Mesendoderm (in vitro differentiated cells): ENCODE data around the gene ITPA.

Experiments used
- DNase-seq: peaks from one replicate; pipeline ENCODE4 v3.0.0; 2013
- H2AK5ac ChIP-seq: 2 replicates; pipeline ENCODE4 v1.6.1; 2013; ENCODE audit warnings: low read length, inconsistent platforms
- H2BK120ac ChIP-seq: 2 replicates; pipeline ENCODE4 v1.6.1; 2013; ENCODE audit warnings: low read depth, mild to moderate bottlenecking, low read length, moderate library complexity, mixed read lengths
- H2BK15ac ChIP-seq: replicated peaks from 2 replicates; pipeline ENCODE4 v1.6.1; 2013; ENCODE audit warnings: low read depth, mild to moderate bottlenecking, moderate library complexity
- H2BK5ac ChIP-seq: 2 replicates; pipeline ENCODE4 v1.6.1; 2013; ENCODE audit warnings: low read length, inconsistent platforms
- H3K18ac ChIP-seq: 2 replicates; pipeline ENCODE4 v1.6.1; 2013; ENCODE audit warnings: mild to moderate bottlenecking, low read length, mixed read lengths
- H3K23ac ChIP-seq: one replicate; pipeline ENCODE4 v1.6.1; 2013; ENCODE audit warnings: low read length
- H3K27ac ChIP-seq: 2 replicates; pipeline ENCODE4 v1.5.1; 2013; ENCODE audit warnings: low read depth, mild to moderate bottlenecking, inconsistent platforms, low read length, moderate library complexity
- H3K27me3 ChIP-seq: 2 replicates; pipeline ENCODE4 v1.6.1; 2013; ENCODE audit warnings: low read length, control low read depth, mild to moderate bottlenecking, inconsistent platforms; ENCODE audit not compliant: insufficient read depth, poor library complexity
- H3K36me3 ChIP-seq: 2 replicates; pipeline ENCODE4 v1.6.1; 2013; ENCODE audit warnings: low read length, inconsistent platforms; ENCODE audit not compliant: control insufficient read depth, insufficient read depth
- H3K4ac ChIP-seq: one replicate; pipeline ENCODE4 v1.6.1; 2013; ENCODE audit warnings: low read depth, mild to moderate bottlenecking, low read length, moderate library complexity
- H3K4me1 ChIP-seq: 2 replicates; pipeline ENCODE4 v1.6.1; 2013; ENCODE audit warnings: low read depth, low read length, inconsistent platforms; ENCODE audit not compliant: control insufficient read depth
- H3K4me2 ChIP-seq: 2 replicates; pipeline ENCODE4 v1.6.1; 2013; ENCODE audit warnings: low read length
- H3K4me3 ChIP-seq: 2 replicates; pipeline ENCODE4 v1.5.1; 2013; ENCODE audit warnings: mild to moderate bottlenecking, low read length
- H3K56ac ChIP-seq: one replicate; pipeline ENCODE4 v1.6.1; 2013; ENCODE audit warnings: low read length
- H3K79me1 ChIP-seq: 2 replicates; pipeline ENCODE4 v1.6.1; 2013; ENCODE audit warnings: low read length, inconsistent platforms
- H3K79me2 ChIP-seq: 2 replicates; pipeline ENCODE4 v1.6.1; 2013; ENCODE audit warnings: mild to moderate bottlenecking, low read length; ENCODE audit not compliant: control insufficient read depth, insufficient read depth
- H3K9ac ChIP-seq: 2 replicates; pipeline ENCODE4 v1.6.1; 2013; ENCODE audit warnings: low read length, inconsistent platforms
- H4K5ac ChIP-seq: one replicate; pipeline ENCODE4 v1.6.1; 2013; ENCODE audit warnings: low read length
- H4K8ac ChIP-seq: one replicate; pipeline ENCODE4 v1.6.1; 2013; ENCODE audit warnings: low read depth, mild to moderate bottlenecking, control low read depth, low read length, moderate library complexity
- WGBS: extraction: QIAGEN DNeasy Blood & Tissue Kit; methylation state at CpG from one replicate; pipeline ENCODE4 v1.1.7; 2013; ENCODE audit warnings: low lambda C conversion rate, missing lambda C conversion rate; ENCODE audit not compliant: insufficient coverage; ENCODE audit errors: extremely low coverage; 5-methylcytosine and 5-hydroxymethylcytosine counted together

The ITPA gene

DNA sequence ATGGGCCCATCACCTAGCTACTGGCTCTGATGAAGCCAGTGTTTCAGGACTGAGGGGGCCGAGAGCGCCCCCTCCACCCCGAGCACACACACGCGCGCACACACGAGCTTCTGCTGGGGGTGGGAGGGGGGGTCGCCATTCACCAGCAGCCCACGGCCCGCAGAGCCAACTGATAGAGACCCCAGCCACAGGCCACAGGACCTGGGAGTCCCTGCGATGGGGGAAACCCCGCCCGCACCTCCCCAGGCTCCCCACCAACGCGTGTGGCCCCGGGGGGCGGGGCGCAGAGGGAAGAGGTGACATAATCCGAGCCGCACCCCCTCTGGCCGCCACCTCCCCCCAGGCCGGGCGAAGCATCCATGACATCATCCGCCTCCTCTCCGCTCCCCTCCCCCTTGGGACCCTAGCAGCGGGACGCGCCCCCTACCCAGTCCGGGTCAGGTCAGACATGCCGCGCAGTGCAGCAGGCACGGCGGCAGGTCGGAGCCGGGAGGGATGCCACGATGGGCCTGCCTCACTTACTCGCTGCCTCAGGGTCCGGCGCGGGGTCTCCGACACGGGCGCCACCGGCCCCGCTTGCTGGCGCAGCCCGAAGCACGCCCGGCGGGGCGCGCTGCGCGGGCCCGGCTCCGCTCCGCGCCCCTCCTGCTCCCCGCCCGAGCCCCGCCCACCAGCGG, 36.2 kb upstream of the ITPA start, which contains the start of gene LZTS3:
Gene LZTS3 (minus strand): TSS at position 617 of the 677 bp plus-strand sequence. CDS start 6,386 bp downstream, outside the sequence.
- Histone ChIP-seq H4K5ac (no peak within 1 kb of the TSS), H3K27ac (peak within 1 kb of the TSS; percentile 89), H2BK15ac (no peak within 1 kb of the TSS), H2AK5ac (no peak within 1 kb of the TSS), H3K79me1 (no peaks in the 10 kb centered on the region), H4K8ac (no peak within 1 kb of the TSS), H3K27me3 (no peaks in the 10 kb centered on the region), H3K56ac (peak within 1 kb of the TSS; percentile 96), H3K4me2 (peak within 1 kb of the TSS; percentile 75), H3K23ac (peak within 1 kb of the TSS; percentile 68), H2BK120ac (no peak within 1 kb of the TSS), H3K9ac (peak within 1 kb of the TSS; percentile 96), H3K4me1 (peaks cover 4% of the 10 kb centered on the region), H3K18ac (peak within 1 kb of the TSS; percentile 23), H2BK5ac (peak within 1 kb of the TSS; percentile 57), H3K79me2 (no peaks in the 10 kb centered on the region), H3K36me3 (no peaks in the 10 kb centered on the region), H3K4ac (peak within 1 kb of the TSS; percentile 10), H3K4me3 (peak within 1 kb of the TSS; percentile 93)
- DNase-seq: peak; percentile 87
- no CpG with 5 or more reads among the region's 62 CpGs for WGBS

DNA sequence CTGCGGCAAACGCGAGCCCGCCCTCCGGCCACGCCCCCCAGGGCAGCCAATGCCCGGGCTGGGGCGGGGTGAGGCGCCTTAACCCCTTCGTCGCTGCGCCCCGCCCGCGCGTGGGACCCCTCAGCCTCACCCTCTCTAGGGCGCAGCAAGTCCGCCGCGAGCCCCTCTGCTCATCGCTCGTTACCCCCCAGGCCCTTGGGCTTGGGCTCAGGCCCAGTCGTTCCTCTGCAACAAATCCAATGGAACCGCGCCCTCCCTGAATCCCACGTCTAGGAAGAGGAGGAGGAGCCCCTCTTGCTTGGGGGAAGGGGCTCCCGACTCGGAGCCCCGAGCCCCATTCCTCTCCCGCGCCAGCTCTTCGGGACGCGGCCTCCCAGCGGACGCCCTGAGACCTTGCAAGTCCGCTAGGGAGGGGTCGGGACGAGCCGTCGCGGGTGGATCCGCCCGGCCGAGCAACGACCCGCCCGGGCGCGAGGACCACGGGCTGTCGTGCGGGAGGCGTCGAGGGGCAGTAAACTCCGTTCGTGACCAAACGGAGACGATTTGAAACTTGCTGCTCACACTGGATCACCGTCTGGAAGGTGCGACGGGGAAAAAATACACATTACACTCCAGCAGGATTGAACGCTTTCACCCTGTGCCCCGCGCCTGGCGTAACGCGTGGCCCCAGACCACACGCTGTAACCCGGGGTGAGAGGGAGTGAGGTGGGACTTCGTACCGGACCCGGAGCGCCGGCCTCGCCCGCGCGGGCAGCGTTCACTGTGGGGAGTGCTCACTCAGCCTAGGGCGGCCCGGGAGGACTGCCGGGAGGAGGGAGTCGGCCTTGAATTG, 35.5 kb upstream of the ITPA start:
- H3K27ac ChIP-seq: peak overlapping the region; percentile 89
- peak overlapping the region; percentile 23 for H3K18ac ChIP-seq
- H2BK5ac ChIP-seq: peak overlapping the region; percentile 57
- peak overlapping the region; percentile 69 for H3K4me2 ChIP-seq
- no peak overlapping the region for H4K5ac ChIP-seq
- H4K8ac ChIP-seq: no peak overlapping the region
- peak overlapping the region; percentile 96 for H3K56ac ChIP-seq
- peaks cover 2% of the 10 kb centered on the region for H3K4me1 ChIP-seq
- no peaks in the 10 kb centered on the region for H3K36me3 ChIP-seq
- DNase-seq: peak; percentile 93
- no peak overlapping the region for H2BK120ac ChIP-seq
- no peaks in the 10 kb centered on the region for H3K79me1 ChIP-seq
- no peak overlapping the region for H2AK5ac ChIP-seq
- no peaks in the 10 kb centered on the region for H3K27me3 ChIP-seq
- peak overlapping the region; percentile 93 for H3K4me3 ChIP-seq
- no peak overlapping the region for H3K4ac ChIP-seq
- peak overlapping the region; percentile 96 for H3K9ac ChIP-seq
- no CpG with 5 or more reads among the region's 84 CpGs for WGBS
- H3K23ac ChIP-seq: peak overlapping the region; percentile 68
- no peak overlapping the region for H2BK15ac ChIP-seq
- H3K79me2 ChIP-seq: no peaks in the 10 kb centered on the region

DNA sequence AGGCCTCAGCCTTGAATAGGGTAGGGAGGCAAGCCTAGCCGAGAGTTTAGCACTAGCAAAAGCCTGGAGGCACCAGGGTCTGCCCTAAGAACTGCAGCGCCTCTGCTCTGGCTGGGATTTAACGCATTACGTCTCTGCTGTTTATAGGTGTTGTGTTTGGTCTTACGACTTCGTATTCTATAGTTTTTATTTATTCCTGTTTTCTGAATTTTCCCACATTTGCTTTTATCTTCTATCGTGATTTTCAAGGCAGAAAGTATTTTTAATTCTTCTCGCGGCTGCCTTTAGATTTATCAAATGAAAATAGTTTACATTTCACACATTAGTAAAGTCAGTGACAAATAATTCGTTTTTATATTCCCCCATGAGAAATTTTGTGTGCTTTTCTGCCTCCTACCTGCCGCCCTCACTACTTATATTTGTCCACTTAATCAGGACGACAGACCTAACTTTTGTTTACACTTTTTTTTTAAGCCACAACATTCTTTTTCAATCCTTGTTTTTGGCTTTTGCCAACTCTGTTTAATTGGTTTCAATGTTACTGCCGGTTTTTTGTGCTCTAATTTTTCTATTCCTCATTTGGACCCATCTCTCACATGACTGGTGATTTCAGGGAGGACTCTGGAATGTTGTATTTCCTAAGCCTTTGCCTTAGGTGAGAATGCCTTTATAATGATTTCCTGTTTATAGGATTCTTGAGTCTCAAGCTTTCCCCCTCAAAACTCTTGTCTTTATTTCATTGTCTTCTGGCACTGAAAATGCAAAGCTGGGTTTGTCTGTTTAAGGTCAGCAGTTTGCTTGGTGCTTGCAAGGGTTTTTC, 34.6 kb upstream of the ITPA start:
- no peaks in the 10 kb centered on the region for H3K79me2 ChIP-seq
- no peaks in the 10 kb centered on the region for H3K27me3 ChIP-seq
- H3K27ac ChIP-seq: peak overlapping the region; percentile 89
- no peaks in the 10 kb centered on the region for H3K36me3 ChIP-seq
- H3K4ac ChIP-seq: no peak overlapping the region
- H2BK120ac ChIP-seq: no peak overlapping the region
- H3K4me3 ChIP-seq: peak overlapping the region; percentile 93
- peak overlapping the region; percentile 69 for H3K4me2 ChIP-seq
- H3K18ac ChIP-seq: no peak overlapping the region
- H3K4me1 ChIP-seq: peaks cover 2% of the 10 kb centered on the region
- H3K56ac ChIP-seq: peak overlapping the region; percentile 96
- no peaks in the 10 kb centered on the region for H3K79me1 ChIP-seq
- no peak overlapping the region for H2BK15ac ChIP-seq
- H3K9ac ChIP-seq: peak overlapping the region; percentile 96
- peak; percentile 92 for DNase-seq
- no peak overlapping the region for H4K8ac ChIP-seq
- no CpG with 5 or more reads among the region's 13 CpGs for WGBS
- peak overlapping the region; percentile 68 for H3K23ac ChIP-seq
- H2BK5ac ChIP-seq: peak overlapping the region; percentile 57
- no peak overlapping the region for H4K5ac ChIP-seq
- H2AK5ac ChIP-seq: no peak overlapping the region

DNA sequence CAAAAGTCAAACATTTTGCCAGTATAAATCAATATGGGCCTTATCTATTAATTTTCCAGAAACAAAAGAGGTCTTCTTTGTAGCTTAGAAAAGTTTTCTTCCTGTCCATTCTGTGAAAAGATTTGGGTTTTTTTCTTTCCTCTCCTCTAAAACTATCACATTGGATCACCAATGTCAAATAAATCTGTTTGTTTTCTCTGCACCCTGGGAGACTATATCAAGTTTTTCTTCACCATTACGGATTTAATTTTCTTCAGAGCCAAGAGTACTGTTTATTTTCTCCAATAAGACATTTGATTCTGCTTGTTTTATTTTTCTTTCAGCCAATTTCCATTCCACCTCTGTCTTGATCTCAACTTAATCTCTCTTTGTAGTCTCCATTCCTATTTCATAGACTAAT, 34.0 kb upstream of the ITPA start:
- DNase-seq: no peak
- peak overlapping the region; percentile 96 for H3K9ac ChIP-seq
- no peaks in the 10 kb centered on the region for H3K79me2 ChIP-seq
- H2AK5ac ChIP-seq: no peak overlapping the region
- H3K27me3 ChIP-seq: no peaks in the 10 kb centered on the region
- H4K5ac ChIP-seq: no peak overlapping the region
- H4K8ac ChIP-seq: no peak overlapping the region
- H3K27ac ChIP-seq: no peak overlapping the region
- H3K79me1 ChIP-seq: no peaks in the 10 kb centered on the region
- H3K4me3 ChIP-seq: no peak overlapping the region
- H2BK15ac ChIP-seq: no peak overlapping the region
- no peak overlapping the region for H3K4ac ChIP-seq
- H3K56ac ChIP-seq: peak overlapping the region; percentile 71
- peaks cover 2% of the 10 kb centered on the region for H3K4me1 ChIP-seq
- H3K23ac ChIP-seq: no peak overlapping the region
- peak overlapping the region; percentile 30 for H3K4me2 ChIP-seq
- no peak overlapping the region for H3K18ac ChIP-seq
- no peak overlapping the region for H2BK5ac ChIP-seq
- no peaks in the 10 kb centered on the region for H3K36me3 ChIP-seq
- WGBS: no CpG with 5 or more reads among the region's 1 CpG
- no peak overlapping the region for H2BK120ac ChIP-seq

DNA sequence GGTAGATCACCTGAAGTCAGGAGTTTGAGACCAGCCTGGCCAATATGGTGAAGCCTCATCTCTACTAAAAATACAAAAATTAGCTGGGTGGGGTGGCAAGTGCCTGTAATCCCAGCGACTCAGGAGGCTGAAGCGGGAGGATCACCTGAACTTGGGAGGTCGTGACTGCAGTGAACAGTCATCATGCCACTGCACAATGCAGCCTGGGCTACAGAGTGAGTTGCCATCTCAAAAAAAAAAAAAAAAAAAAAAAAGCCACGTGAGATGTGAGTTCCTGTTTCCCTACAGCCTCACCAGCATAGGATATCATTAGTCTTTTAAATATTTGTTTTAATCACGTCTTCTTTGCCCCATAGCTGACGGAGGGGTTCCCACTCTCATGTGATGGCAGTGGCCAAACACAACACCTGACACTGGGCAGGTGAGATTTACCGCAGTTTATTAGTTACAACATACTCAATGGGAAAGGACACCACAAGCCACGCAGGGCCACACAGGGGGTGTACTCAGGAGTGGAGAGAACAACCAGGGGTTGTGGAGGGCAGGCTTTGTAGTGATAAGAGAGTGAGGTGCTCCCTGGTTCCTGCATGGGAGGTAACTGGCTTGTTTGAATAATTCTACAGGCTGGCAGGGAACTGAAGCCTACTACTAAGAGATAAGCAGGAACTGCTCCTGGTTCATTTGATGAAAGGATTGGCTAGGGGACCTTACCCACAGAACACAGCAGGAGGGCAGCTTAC, 31.4 kb upstream of the ITPA start:
- Histone ChIP-seq H3K23ac (no peak overlapping the region), H3K79me2 (no peaks in the 10 kb centered on the region), H3K18ac (no peak overlapping the region), H3K9ac (no peak overlapping the region), H3K4me3 (no peak overlapping the region), H3K79me1 (no peaks in the 10 kb centered on the region), H3K4me2 (no peak overlapping the region), H3K36me3 (no peaks in the 10 kb centered on the region), H3K27ac (no peak overlapping the region), H3K56ac (no peak overlapping the region), H2BK5ac (no peak overlapping the region), H2AK5ac (no peak overlapping the region), H3K4ac (no peak overlapping the region), H3K27me3 (no peaks in the 10 kb centered on the region), H2BK120ac (no peak overlapping the region), H2BK15ac (no peak overlapping the region), H4K8ac (no peak overlapping the region), H4K5ac (no peak overlapping the region), H3K4me1 (no peaks in the 10 kb centered on the region)
- no peak for DNase-seq
- no CpG with 5 or more reads among the region's 8 CpGs for WGBS
